Ovary (tissue), 3 donors: ENCODE results near the gene CFHR5.

Source experiments
- CTCF ChIP-seq, 3 donors: fragments of 450-650 bp in 2 of 3; fragments of 200-600 bp in 1 of 3; IDR thresholded peaks; one replicate each; pipeline versions ENCODE4 v1.5.1 to v1.8.0; 2016 to 2022; ENCODE audit warnings: antibody characterized with exemption in 3 of 3, mild to moderate bottlenecking in 1 of 3
- POLR2A ChIP-seq: fragments of 450-650 bp; IDR thresholded peaks from one replicate; pipeline ENCODE4 v1.6.1; 2017; ENCODE audit warnings: antibody characterized with exemption, mild to moderate bottlenecking, moderate library complexity
- donor health status: DM: no; HTN: no; CAD: no.

GRCh38 chr1:196977278-196977677 is at the start of gene CFHR5:
- no peak for TF ChIP-seq POLR2A
- TF ChIP-seq CTCF (IDR thresholded peaks at IDR 0.05), result no peak
